ENCODE results near the gene TARP.

DNA sequence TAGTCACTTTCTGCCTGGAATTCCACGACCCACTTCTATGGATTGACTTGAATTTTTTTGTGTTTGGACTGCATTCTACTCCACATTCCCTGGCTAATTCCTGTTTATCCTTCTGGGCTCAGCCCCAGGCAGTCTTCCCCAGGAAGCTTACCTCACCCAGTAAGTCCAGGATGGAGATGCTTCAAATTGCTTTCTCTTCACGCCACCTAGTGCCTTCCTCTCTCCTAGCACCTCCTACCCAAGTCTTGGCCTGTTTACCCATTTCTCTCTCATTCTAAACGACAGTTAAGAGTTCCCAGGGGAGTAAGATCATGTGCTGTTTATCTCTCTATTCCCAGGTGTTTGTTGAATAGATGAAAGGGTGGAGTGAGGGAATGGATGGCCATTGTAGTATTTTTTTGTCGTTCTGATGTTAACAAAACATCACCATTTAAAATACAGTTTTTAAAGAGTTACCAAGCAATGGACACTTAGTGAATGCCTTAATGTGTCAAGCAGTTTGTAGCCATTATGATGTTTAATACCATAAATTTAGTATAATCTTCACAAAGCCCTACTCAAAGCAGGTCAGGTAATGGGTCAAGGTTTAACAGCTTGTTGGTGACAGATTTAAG lies 45.5 kb upstream of the TARP start:
- TF ChIP-seq, protein P1, sequence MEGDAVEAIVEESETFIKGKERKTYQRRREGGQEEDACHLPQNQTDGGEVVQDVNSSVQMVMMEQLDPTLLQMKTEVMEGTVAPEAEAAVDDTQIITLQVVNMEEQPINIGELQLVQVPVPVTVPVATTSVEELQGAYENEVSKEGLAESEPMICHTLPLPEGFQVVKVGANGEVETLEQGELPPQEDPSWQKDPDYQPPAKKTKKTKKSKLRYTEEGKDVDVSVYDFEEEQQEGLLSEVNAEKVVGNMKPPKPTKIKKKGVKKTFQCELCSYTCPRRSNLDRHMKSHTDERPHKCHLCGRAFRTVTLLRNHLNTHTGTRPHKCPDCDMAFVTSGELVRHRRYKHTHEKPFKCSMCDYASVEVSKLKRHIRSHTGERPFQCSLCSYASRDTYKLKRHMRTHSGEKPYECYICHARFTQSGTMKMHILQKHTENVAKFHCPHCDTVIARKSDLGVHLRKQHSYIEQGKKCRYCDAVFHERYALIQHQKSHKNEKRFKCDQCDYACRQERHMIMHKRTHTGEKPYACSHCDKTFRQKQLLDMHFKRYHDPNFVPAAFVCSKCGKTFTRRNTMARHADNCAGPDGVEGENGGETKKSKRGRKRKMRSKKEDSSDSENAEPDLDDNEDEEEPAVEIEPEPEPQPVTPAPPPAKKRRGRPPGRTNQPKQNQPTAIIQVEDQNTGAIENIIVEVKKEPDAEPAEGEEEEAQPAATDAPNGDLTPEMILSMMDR (IDR thresholded peaks at IDR 0.05; ENCODE audit: poor library complexity) = peak; percentile 61
- TF ChIP-seq EZH2 (IDR thresholded peaks at IDR 0.05; ENCODE audit: borderline replicate concordance) (no peak), EZH2phosphoT487 (IDR thresholded peaks at IDR 0.05; ENCODE audit: low read depth, severe bottlenecking, unreplicated experiment) (no peak)

All from hepatocyte (in vitro differentiated cells).